Measurements from ENCODE around the gene DAD1. TPM values are rescaled to one million over a fixed set of nuclear protein-coding genes. Genes with fewer than 3 reads are reported as not detected.

Gene DAD1
- total RNA-seq, 1 donor = 272 TPM

DNA sequence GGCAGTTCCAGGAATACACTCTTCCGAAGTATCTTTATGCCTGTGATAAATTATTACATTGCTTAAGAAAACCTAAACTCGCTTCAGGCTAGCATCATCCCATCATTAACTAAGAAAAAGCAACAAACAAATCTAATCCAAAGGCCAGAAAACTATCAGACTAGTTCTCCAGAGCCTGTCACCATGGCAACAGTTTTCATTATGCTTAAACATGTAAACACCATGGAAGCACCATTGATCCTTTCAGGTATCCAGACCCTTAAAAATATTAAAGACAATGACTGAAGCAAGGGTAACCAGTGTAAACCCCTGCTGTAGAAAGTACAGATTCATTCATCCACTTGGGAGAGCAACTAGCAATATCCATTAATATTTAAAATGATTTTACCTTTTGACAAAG, 9.8 kb downstream of the DAD1 start:
- Histone ChIP-seq H3K4me2 (ENCODE audit: insufficient read depth, low read length) (no peak overlapping the region), H3K79me2 (ENCODE audit: insufficient read depth, low read length) (peaks cover 94% of the 10 kb centered on the region), H3K4me1 (ENCODE audit: insufficient read depth, low read length) (no peaks in the 10 kb centered on the region), H4K20me1 (ENCODE audit: insufficient read depth, low read length) (peaks cover 21% of the 10 kb centered on the region), H3K4me3 (ENCODE audit: insufficient read depth, low read length) (no peak overlapping the region), H3K9me3 (ENCODE audit: low read depth, low read length) (no peaks in the 10 kb centered on the region), H3K36me3 (ENCODE audit: insufficient read depth, low read length) (peaks cover 17% of the 10 kb centered on the region), H3K27me3 (ENCODE audit: insufficient read depth, low read length) (no peaks in the 10 kb centered on the region), H2AFZ (ENCODE audit: low read length) (no peak overlapping the region), H3K27ac (ENCODE audit: low read depth, low read length) (peak overlapping the region; percentile 46)
- no peak for TF ChIP-seq CTCF (IDR thresholded peaks at IDR 0.05; ENCODE audit: extremely low read depth, low read depth, low read length)
- no peak for DNase-seq (ENCODE audit: insufficient read length, low spot score, missing footprints)

DNA sequence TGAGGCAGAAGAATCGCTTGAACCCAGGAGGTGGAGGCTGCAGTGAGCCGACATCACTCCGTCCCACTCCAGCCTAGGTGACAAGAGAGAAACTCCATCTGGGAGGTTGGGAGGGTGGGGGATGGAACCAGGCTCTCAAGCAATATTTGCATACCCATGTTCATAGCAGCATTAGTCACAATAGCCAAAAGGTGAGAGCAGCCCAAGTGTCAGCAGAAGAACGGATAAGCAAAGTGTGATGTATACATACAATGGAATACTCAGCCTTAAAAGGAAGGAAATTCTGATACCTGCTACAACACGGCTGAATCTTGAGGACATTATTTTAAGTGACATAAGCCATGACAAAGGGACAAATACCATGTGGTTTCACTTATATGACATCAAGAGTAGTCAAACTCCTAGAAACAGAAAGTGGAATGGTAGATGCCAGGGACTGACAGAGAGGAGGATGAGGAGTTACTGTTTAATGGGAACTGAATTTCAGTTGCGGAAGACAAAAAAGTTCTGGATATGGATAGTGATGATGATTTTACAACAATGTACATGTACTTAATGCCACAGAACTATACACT, 11.6 kb downstream of the DAD1 start:
- DNase-seq (ENCODE audit: insufficient read length, low spot score, missing footprints) = no peak
- Histone ChIP-seq H4K20me1 (ENCODE audit: insufficient read depth, low read length) (peaks cover 25% of the 10 kb centered on the region), H3K79me2 (ENCODE audit: insufficient read depth, low read length) (peaks cover 90% of the 10 kb centered on the region)

DNA sequence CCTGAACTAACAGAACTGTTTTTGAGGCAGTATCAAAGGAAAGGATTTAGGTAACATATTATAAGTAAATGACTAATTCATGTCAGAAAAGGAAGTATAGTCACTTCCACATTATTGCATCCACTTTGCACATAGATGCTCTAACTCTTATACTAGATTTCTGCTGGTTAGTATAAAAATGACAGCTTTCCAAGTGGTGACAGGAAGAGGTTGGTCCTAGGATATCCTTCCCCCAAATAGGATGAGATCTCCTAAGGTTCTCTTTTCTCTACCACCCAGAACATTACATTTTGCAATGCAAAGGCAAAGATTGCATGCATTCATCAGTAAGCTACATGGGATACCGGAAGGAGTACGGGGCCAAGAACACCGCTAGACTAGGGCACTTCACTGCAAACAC, 15.2 kb downstream of the DAD1 start:
- no peaks in the 10 kb centered on the region for H3K9me3 ChIP-seq (ENCODE audit: low read depth, low read length)
- H3K27me3 ChIP-seq (ENCODE audit: insufficient read depth, low read length) = no peaks in the 10 kb centered on the region
- no peak for TF ChIP-seq CTCF (IDR thresholded peaks at IDR 0.05; ENCODE audit: extremely low read depth, low read depth, low read length)
- DNase-seq (ENCODE audit: insufficient read length, low spot score, missing footprints) = no peak
- peaks cover 77% of the 10 kb centered on the region for H3K79me2 ChIP-seq (ENCODE audit: insufficient read depth, low read length)
- H2AFZ ChIP-seq (ENCODE audit: low read length) = no peak overlapping the region
- H4K20me1 ChIP-seq (ENCODE audit: insufficient read depth, low read length) = peaks cover 26% of the 10 kb centered on the region
- H3K4me1 ChIP-seq (ENCODE audit: insufficient read depth, low read length) = peaks cover 14% of the 10 kb centered on the region
- no peak overlapping the region for H3K4me2 ChIP-seq (ENCODE audit: insufficient read depth, low read length)
- no peak overlapping the region for H3K27ac ChIP-seq (ENCODE audit: low read depth, low read length)
- no peak overlapping the region for H3K4me3 ChIP-seq (ENCODE audit: insufficient read depth, low read length)
- H3K36me3 ChIP-seq (ENCODE audit: insufficient read depth, low read length) = peaks cover 56% of the 10 kb centered on the region

More for the DNA sequence above, 11.6 kb downstream of the DAD1 start:
- Histone ChIP-seq H3K36me3 (ENCODE audit: insufficient read depth, low read length) (peaks cover 33% of the 10 kb centered on the region), H3K4me1 (ENCODE audit: insufficient read depth, low read length) (peaks cover 5% of the 10 kb centered on the region), H2AFZ (ENCODE audit: low read length) (no peak overlapping the region), H3K4me2 (ENCODE audit: insufficient read depth, low read length) (no peak overlapping the region), H3K27me3 (ENCODE audit: insufficient read depth, low read length) (no peaks in the 10 kb centered on the region), H3K27ac (ENCODE audit: low read depth, low read length) (no peak overlapping the region), H3K4me3 (ENCODE audit: insufficient read depth, low read length) (no peak overlapping the region), H3K9me3 (ENCODE audit: low read depth, low read length) (no peaks in the 10 kb centered on the region)
- no peak for TF ChIP-seq CTCF (IDR thresholded peaks at IDR 0.05; ENCODE audit: extremely low read depth, low read depth, low read length)

DNA sequence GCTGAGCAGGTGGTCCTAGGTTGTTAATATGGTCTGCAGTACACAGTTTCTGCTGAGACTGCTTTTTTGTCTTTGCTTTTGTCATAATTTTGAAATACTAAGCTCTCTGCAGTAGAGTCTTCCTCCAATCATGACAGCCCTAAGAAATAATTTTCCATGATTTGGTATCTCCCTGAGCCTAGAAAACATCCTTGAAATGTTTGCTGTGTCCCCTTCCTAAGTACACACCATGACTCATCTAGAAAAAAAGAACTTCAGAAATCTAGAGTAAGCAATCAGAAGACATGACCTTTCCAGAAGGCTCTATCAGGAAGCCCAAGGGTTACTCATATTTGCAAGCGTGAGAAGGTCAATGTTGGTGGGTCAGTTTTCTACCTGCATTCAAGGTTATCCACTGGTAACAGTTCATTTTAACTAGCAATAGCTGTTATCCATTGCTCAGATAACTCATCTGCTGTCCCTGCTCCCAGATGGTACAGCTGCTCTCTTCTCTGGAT, 16.4 kb downstream of the DAD1 start:
- peaks cover 75% of the 10 kb centered on the region for H3K79me2 ChIP-seq (ENCODE audit: insufficient read depth, low read length)
- no peak overlapping the region for H3K4me2 ChIP-seq (ENCODE audit: insufficient read depth, low read length)
- H3K27ac ChIP-seq (ENCODE audit: low read depth, low read length) = peak overlapping the region; percentile 64
- peaks cover 62% of the 10 kb centered on the region for H3K36me3 ChIP-seq (ENCODE audit: insufficient read depth, low read length)
- H3K9me3 ChIP-seq (ENCODE audit: low read depth, low read length) = no peaks in the 10 kb centered on the region
- H3K4me3 ChIP-seq (ENCODE audit: insufficient read depth, low read length) = no peak overlapping the region
- no peak for TF ChIP-seq CTCF (IDR thresholded peaks at IDR 0.05; ENCODE audit: extremely low read depth, low read depth, low read length)
- H3K4me1 ChIP-seq (ENCODE audit: insufficient read depth, low read length) = peaks cover 14% of the 10 kb centered on the region
- H2AFZ ChIP-seq (ENCODE audit: low read length) = no peak overlapping the region
- peak; percentile 92 for DNase-seq (ENCODE audit: insufficient read length, low spot score, missing footprints)
- no peaks in the 10 kb centered on the region for H3K27me3 ChIP-seq (ENCODE audit: insufficient read depth, low read length)
- H4K20me1 ChIP-seq (ENCODE audit: insufficient read depth, low read length) = peaks cover 35% of the 10 kb centered on the region
